ENCODE data around the gene MAPRE2.

MAPRE2 gene

GRCh38 chr18:35024196-35024595 is 17.0 kb upstream of the MAPRE2 start:
- H3F3A ChIP-seq (ENCODE audit: insufficient read depth) = no peaks in the 10 kb centered on the region
- TF ChIP-seq CTCF (IDR thresholded peaks at IDR 0.05; ENCODE audit: insufficient read depth, low read length, poor library complexity, severe bottlenecking) = no peak
- TF ChIP-seq EZH2phosphoT487 (conservative IDR thresholded peaks at IDR 0.05; ENCODE audit: low read length) = no peak

GRCh38 chr18:35024965-35025364 is 16.2 kb upstream of the MAPRE2 start:
- Histone ChIP-seq H3K9me3 (ENCODE audit: insufficient read depth, low read length) (no peaks in the 10 kb centered on the region), H2AFZ (ENCODE audit: low read depth, low read length, severe bottlenecking) (no peak overlapping the region), H3K4me2 (ENCODE audit: low read depth, low read length, poor library complexity, severe bottlenecking) (no peak overlapping the region), H3K27me3 (ENCODE audit: low read length) (no peaks in the 10 kb centered on the region), H4K20me1 (ENCODE audit: low read depth, low read length) (no peaks in the 10 kb centered on the region), H3K36me3 (ENCODE audit: low read length) (no peaks in the 10 kb centered on the region), H3K79me2 (ENCODE audit: insufficient read depth, low read length) (no peaks in the 10 kb centered on the region), H3K27ac (ENCODE audit: low read depth, low read length) (no peak overlapping the region), H3K9ac (ENCODE audit: low read length) (no peak overlapping the region), H3K9me2 (replicated peaks; ENCODE audit: insufficient read depth, low read length) (no peaks in the 10 kb centered on the region), H3K4me3 (ENCODE audit: insufficient read depth, low read length, poor library complexity, severe bottlenecking) (no peak overlapping the region), H3F3A (ENCODE audit: insufficient read depth) (no peaks in the 10 kb centered on the region)
- TF ChIP-seq EZH2phosphoT487 (conservative IDR thresholded peaks at IDR 0.05; ENCODE audit: low read length) (no peak), CTCF (IDR thresholded peaks at IDR 0.05; ENCODE audit: insufficient read depth, low read length, poor library complexity, severe bottlenecking) (no peak)

More at GRCh38 chr18:35024196-35024595, 17.0 kb upstream of the MAPRE2 start:
- H4K20me1 ChIP-seq (ENCODE audit: low read depth, low read length) = no peaks in the 10 kb centered on the region
- H3K4me3 ChIP-seq (ENCODE audit: insufficient read depth, low read length, poor library complexity, severe bottlenecking) = no peak overlapping the region
- no peaks in the 10 kb centered on the region for H3K79me2 ChIP-seq (ENCODE audit: insufficient read depth, low read length)
- no peaks in the 10 kb centered on the region for H3K27me3 ChIP-seq (ENCODE audit: low read length)
- H3K27ac ChIP-seq (ENCODE audit: low read depth, low read length) = no peak overlapping the region
- H3K4me2 ChIP-seq (ENCODE audit: low read depth, low read length, poor library complexity, severe bottlenecking) = no peak overlapping the region
- no peak overlapping the region for H2AFZ ChIP-seq (ENCODE audit: low read depth, low read length, severe bottlenecking)
- no peak overlapping the region for H3K9ac ChIP-seq (ENCODE audit: low read length)
- no peaks in the 10 kb centered on the region for H3K9me3 ChIP-seq (ENCODE audit: insufficient read depth, low read length)
- no peaks in the 10 kb centered on the region for H3K36me3 ChIP-seq (ENCODE audit: low read length)
- H3K9me2 ChIP-seq (replicated peaks; ENCODE audit: insufficient read depth, low read length) = no peaks in the 10 kb centered on the region

GRCh38 chr18:35026407-35027061 is 14.7 kb upstream of the MAPRE2 start:
- H3K79me2 ChIP-seq (ENCODE audit: insufficient read depth, low read length) = no peaks in the 10 kb centered on the region
- no peaks in the 10 kb centered on the region for H4K20me1 ChIP-seq (ENCODE audit: low read depth, low read length)
- H3K9ac ChIP-seq (ENCODE audit: low read length) = no peak overlapping the region
- H3K27me3 ChIP-seq (ENCODE audit: low read length) = no peaks in the 10 kb centered on the region
- TF ChIP-seq CTCF (IDR thresholded peaks at IDR 0.05; ENCODE audit: insufficient read depth, low read length, poor library complexity, severe bottlenecking) = no peak
- no peak for TF ChIP-seq EZH2phosphoT487 (conservative IDR thresholded peaks at IDR 0.05; ENCODE audit: low read length)
- H3K36me3 ChIP-seq (ENCODE audit: low read length) = no peaks in the 10 kb centered on the region
- no peaks in the 10 kb centered on the region for H3F3A ChIP-seq (ENCODE audit: insufficient read depth)
- H3K27ac ChIP-seq (ENCODE audit: low read depth, low read length) = no peak overlapping the region
- H2AFZ ChIP-seq (ENCODE audit: low read depth, low read length, severe bottlenecking) = no peak overlapping the region
- no peak overlapping the region for H3K4me2 ChIP-seq (ENCODE audit: low read depth, low read length, poor library complexity, severe bottlenecking)
- H3K9me3 ChIP-seq (ENCODE audit: insufficient read depth, low read length) = no peaks in the 10 kb centered on the region
- H3K9me2 ChIP-seq (replicated peaks; ENCODE audit: insufficient read depth, low read length) = no peaks in the 10 kb centered on the region
- H3K4me3 ChIP-seq (ENCODE audit: insufficient read depth, low read length, poor library complexity, severe bottlenecking) = no peak overlapping the region

All from SU-DHL-6 (cell line).